Activated T-cell treated with anti-CD3 and anti-CD28 coated beads, Interleukin-2, amount 50 U/mL, for 4 hours (primary cell): ENCODE results near the gene DYNLL2. TPM values are rescaled to one million over a fixed set of nuclear protein-coding genes. Genes with fewer than 3 reads are reported as not detected.
A peak's percentile ranks its signal among the peaks of the same experiment; 100 is the strongest.
"Not testable (repeated sequence)": the region's sequence is repeated elsewhere in the genome, so short reads cannot be mapped to it uniquely, and the experiment has no call there.

Source experiments
- ATAC-seq, 2 donors: fragments of 200-7000 bp; cut with Tn5 transposase; one replicate each; pipeline ENCODE4 v1.10.0; 2021
- DNase-seq: peaks from one replicate; pipeline ENCODE4 v3.0.0-alpha.2; 2020
- H3K27me3 Mint-ChIP-seq: one replicate; pipeline ENCODE4 v1.8.0; 2021; ENCODE audit warnings: low read depth, mixed read lengths
- H3K36me3 Mint-ChIP-seq: one replicate; pipeline ENCODE4 v1.8.0; 2022; ENCODE audit warnings: mixed read lengths; ENCODE audit not compliant: insufficient read depth
- H3K4me1 Mint-ChIP-seq: one replicate; pipeline ENCODE4 v1.8.0; 2021; ENCODE audit warnings: low read depth, mixed read lengths
- H3K4me3 Mint-ChIP-seq: one replicate; pipeline ENCODE4 v1.8.0; 2021; ENCODE audit warnings: mild to moderate bottlenecking, moderate library complexity, mixed read lengths
- H3K9me3 Mint-ChIP-seq: one replicate; pipeline ENCODE4 v1.8.0; 2021; ENCODE audit warnings: mixed read lengths
- total RNA-seq, 3 donors: library from RNA; stranded (reverse); gene quantifications; one replicate each; pipeline ENCODE4 v1.2.1, GENCODE V29; 2021

Gene DYNLL2
- total RNA-seq, 3 donors from 2014 or later: 40.3 to 43.5 (median 42.3) TPM

DNA sequence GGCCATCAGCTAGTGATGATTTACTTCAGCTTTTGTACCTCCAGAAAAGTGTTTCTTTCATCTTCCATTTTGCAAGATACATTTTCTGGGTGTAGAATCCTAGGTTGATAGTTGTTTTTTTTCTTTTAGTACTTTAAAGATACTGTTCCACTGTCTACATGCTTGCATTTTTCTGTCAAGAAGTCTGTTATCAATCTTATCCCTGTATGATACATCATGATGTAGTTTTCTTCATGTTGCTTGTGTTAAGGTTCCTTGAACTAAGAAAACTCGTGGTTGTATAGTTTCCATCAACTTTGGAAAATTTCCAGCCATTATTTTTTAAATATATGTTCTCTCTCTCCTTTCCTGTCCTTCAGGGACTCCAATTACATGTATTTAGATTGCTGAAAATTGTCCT lies 24.1 kb downstream of the DYNLL2 start:
- Mint-ChIP-seq H3K36me3 (no peaks in the 10 kb centered on the region), H3K4me1 (no peaks in the 10 kb centered on the region), H3K9me3 (no peaks in the 10 kb centered on the region), H3K4me3 (no peak overlapping the region), H3K27me3 (no peaks in the 10 kb centered on the region)
- DNase-seq (no peak), ATAC-seq (no peak)

- Mint-ChIP-seq H3K4me3 (no peak overlapping the region), H3K4me1 (no peaks in the 10 kb centered on the region), H3K36me3 (no peaks in the 10 kb centered on the region), H3K27me3 (no peaks in the 10 kb centered on the region), H3K9me3 (no peaks in the 10 kb centered on the region)
- DNase-seq: no peak
- ATAC-seq: no peak
Measured at GRCh38 chr17:58109197-58109596, 26.0 kb downstream of the DYNLL2 start.

GRCh38 chr17:58110012-58110411 lies 26.8 kb downstream of the DYNLL2 start:
- H3K4me3 Mint-ChIP-seq: no peak overlapping the region
- H3K9me3 Mint-ChIP-seq: no peaks in the 10 kb centered on the region
- no peaks in the 10 kb centered on the region for H3K36me3 Mint-ChIP-seq
- ATAC-seq: no peak
- DNase-seq: no peak
- H3K4me1 Mint-ChIP-seq: no peaks in the 10 kb centered on the region
- H3K27me3 Mint-ChIP-seq: no peaks in the 10 kb centered on the region

GRCh38 chr17:58111676-58112075 lies 28.5 kb downstream of the DYNLL2 start:
- Mint-ChIP-seq H3K4me3 (no peak overlapping the region), H3K27me3 (peaks cover 4% of the 10 kb centered on the region), H3K9me3 (no peaks in the 10 kb centered on the region), H3K4me1 (no peaks in the 10 kb centered on the region), H3K36me3 (no peaks in the 10 kb centered on the region)
- DNase-seq: no peak
- no peak for ATAC-seq

- Mint-ChIP-seq H3K36me3 (no peaks in the 10 kb centered on the region), H3K9me3 (no peaks in the 10 kb centered on the region), H3K27me3 (peaks cover 8% of the 10 kb centered on the region), H3K4me3 (no peak overlapping the region), H3K4me1 (no peaks in the 10 kb centered on the region)
- peak; percentile 85 for DNase-seq
- peak; percentile 73 to 85 for ATAC-seq
Measured at GRCh38 chr17:58112970-58113631, 29.9 kb downstream of the DYNLL2 start.

DNA sequence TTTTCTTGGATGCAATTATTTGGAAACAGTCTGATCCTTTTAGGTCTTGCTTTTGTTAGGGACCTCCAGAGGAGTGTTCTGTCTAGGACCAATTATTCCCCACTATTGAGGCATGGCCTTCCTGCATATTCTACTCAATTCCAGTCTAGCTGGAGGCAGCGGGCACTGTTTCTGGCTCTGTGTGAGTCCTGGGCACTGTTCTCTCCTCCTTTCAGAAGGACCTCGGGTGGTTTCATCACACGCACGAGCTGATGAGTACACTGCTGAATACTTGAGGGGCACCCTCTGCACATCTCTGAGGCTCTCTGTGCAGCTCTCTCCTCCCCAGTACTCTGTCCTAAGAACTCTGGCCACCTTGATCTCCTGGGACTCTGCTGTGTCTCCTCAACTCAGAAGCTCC lies 30.7 kb downstream of the DYNLL2 start:
- no peak for ATAC-seq
- Mint-ChIP-seq H3K36me3 (no peaks in the 10 kb centered on the region), H3K4me3 (no peak overlapping the region), H3K4me1 (no peaks in the 10 kb centered on the region), H3K27me3 (peaks cover 8% of the 10 kb centered on the region), H3K9me3 (no peaks in the 10 kb centered on the region)
- DNase-seq: no peak

GRCh38 chr17:58117382-58117781 lies 34.2 kb downstream of the DYNLL2 start:
- Mint-ChIP-seq H3K27me3 (peaks cover 8% of the 10 kb centered on the region), H3K4me1 (peaks cover 5% of the 10 kb centered on the region), H3K4me3 (no peak overlapping the region), H3K9me3 (no peaks in the 10 kb centered on the region), H3K36me3 (no peaks in the 10 kb centered on the region)
- no peak for ATAC-seq
- DNase-seq: no peak

- Mint-ChIP-seq H3K4me3 (no peak overlapping the region), H3K4me1 (peaks cover 8% of the 10 kb centered on the region), H3K27me3 (peaks cover 8% of the 10 kb centered on the region), H3K36me3 (no peaks in the 10 kb centered on the region), H3K9me3 (no peaks in the 10 kb centered on the region)
- ATAC-seq (no peak), DNase-seq (no peak)
Measured at GRCh38 chr17:58119491-58119890, 36.3 kb downstream of the DYNLL2 start.

GRCh38 chr17:58120195-58120822 lies 37.1 kb downstream of the DYNLL2 start:
- DNase-seq (peak; percentile 19), ATAC-seq (peak in 1 of 2 donors; percentile 46)
- Mint-ChIP-seq H3K9me3 (no peaks in the 10 kb centered on the region), H3K4me1 (peaks cover 8% of the 10 kb centered on the region), H3K27me3 (peaks cover 8% of the 10 kb centered on the region), H3K36me3 (no peaks in the 10 kb centered on the region), H3K4me3 (no peak overlapping the region)

DNA sequence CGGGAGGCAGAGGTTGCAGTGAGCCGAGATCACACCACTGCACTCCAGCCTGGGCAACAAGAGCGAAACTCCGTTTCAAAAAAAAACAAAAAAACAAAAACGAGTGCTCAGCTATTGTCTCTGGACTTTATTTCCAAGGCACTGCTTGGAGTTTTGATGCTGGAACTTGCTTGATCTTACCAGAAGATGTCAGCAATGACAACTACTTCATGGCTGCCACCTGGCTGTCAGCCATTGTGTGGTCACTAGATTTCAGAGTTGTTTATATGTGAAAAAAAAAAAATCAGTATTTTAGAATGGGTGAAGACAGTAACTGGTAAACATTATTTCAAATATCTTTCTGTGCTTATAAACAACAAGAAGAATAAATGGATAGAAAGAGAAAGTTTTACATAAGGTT lies 38.7 kb downstream of the DYNLL2 start:
- Mint-ChIP-seq H3K36me3 (no peaks in the 10 kb centered on the region), H3K4me3 (no peak overlapping the region), H3K4me1 (peaks cover 8% of the 10 kb centered on the region), H3K27me3 (peaks cover 4% of the 10 kb centered on the region), H3K9me3 (no peaks in the 10 kb centered on the region)
- ATAC-seq (no peak), DNase-seq (no peak)

DNA sequence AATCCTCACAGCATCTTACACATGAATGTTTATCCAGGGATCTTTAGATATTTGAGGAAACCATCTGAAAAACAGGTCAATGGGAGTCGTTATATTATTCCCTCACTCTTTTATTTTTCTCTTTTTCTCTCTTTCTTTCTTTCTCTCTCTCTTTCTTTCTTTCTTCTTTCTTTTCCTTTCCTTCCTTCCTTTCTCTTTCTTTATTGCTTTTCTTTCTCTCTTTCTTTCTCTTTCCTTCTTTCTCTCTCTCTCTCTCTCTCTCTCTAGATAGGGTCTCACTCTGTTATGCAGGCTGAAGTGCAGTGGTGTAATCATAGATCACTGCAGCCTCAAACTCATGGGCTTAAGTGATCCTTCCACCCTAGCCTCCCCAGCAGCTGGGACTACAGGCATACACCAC lies 44.6 kb downstream of the DYNLL2 start:
- H3K4me1 Mint-ChIP-seq: no peaks in the 10 kb centered on the region
- no peaks in the 10 kb centered on the region for H3K9me3 Mint-ChIP-seq
- no peaks in the 10 kb centered on the region for H3K36me3 Mint-ChIP-seq
- H3K27me3 Mint-ChIP-seq: peaks cover 4% of the 10 kb centered on the region
- ATAC-seq (no peak), DNase-seq (no peak)
- no peak overlapping the region for H3K4me3 Mint-ChIP-seq

- H3K9me3 Mint-ChIP-seq, H3K27me3 Mint-ChIP-seq, H3K4me1 Mint-ChIP-seq, H3K4me3 Mint-ChIP-seq, H3K36me3 Mint-ChIP-seq, ATAC-seq, DNase-seq: not testable (repeated sequence)
Measured at GRCh38 chr17:58132697-58133096, 49.5 kb downstream of the DYNLL2 start.

GRCh38 chr17:58136669-58137279 lies 53.6 kb downstream of the DYNLL2 start:
- peaks cover 10% of the 10 kb centered on the region for H3K9me3 Mint-ChIP-seq
- no peaks in the 10 kb centered on the region for H3K4me1 Mint-ChIP-seq
- peaks cover 3% of the 10 kb centered on the region for H3K36me3 Mint-ChIP-seq
- no peak overlapping the region for H3K4me3 Mint-ChIP-seq
- ATAC-seq (no peak), DNase-seq (no peak)
- H3K27me3 Mint-ChIP-seq: peaks cover 4% of the 10 kb centered on the region

DNA sequence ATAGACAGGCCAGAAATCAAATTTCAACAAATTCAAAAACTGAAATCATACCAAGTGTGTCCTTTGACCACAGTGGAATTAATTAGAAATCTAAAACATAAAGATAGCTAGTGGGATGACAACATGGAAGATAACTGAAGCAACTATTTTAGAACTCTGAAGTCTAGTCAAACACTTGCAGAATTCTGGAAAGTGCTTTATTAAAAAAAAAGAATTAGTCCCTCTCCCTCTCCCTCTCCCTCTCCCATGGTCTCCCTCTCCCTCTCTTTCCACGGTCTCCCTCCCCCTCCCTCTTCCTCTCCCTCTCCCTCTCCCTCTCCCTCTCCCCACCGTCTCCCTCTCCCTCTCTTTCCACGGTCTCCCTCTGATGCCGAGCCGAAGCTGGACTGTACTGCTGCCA lies 58.3 kb downstream of the DYNLL2 start:
- no peak overlapping the region for H3K4me3 Mint-ChIP-seq
- H3K4me1 Mint-ChIP-seq: peaks cover 3% of the 10 kb centered on the region
- DNase-seq (no peak), ATAC-seq (no peak)
- peaks cover 29% of the 10 kb centered on the region for H3K9me3 Mint-ChIP-seq
- H3K27me3 Mint-ChIP-seq: peaks cover 4% of the 10 kb centered on the region
- H3K36me3 Mint-ChIP-seq: peaks cover 13% of the 10 kb centered on the region

- H3K9me3 Mint-ChIP-seq: peaks cover 37% of the 10 kb centered on the region
- not testable (repeated sequence) for H3K4me1 Mint-ChIP-seq, ATAC-seq, DNase-seq, H3K4me3 Mint-ChIP-seq, H3K27me3 Mint-ChIP-seq
- H3K36me3 Mint-ChIP-seq: peaks cover 17% of the 10 kb centered on the region
Measured at GRCh38 chr17:58143335-58143734, 60.1 kb downstream of the DYNLL2 start.
